Neuronal stem cell (in vitro differentiated cells): ENCODE measurements around the gene TMEM154.

Experiments used
- DNase-seq: peaks from one replicate; pipeline ENCODE4 v3.0.0-alpha.2; 2013; ENCODE audit warnings: low spot score
- H2AFZ ChIP-seq: one replicate; pipeline ENCODE4 v1.6.1; 2013; ENCODE audit warnings: mild to moderate bottlenecking, low read length, inconsistent platforms
- H2AK5ac ChIP-seq: 2 replicates; pipeline ENCODE4 v1.6.1; 2013; ENCODE audit warnings: low read depth, mild to moderate bottlenecking, inconsistent platforms, low read length, moderate library complexity, mixed read lengths
- H2BK120ac ChIP-seq: 2 replicates; pipeline ENCODE4 v1.6.1; 2013; ENCODE audit warnings: low read depth, mild to moderate bottlenecking, inconsistent platforms, low read length, moderate library complexity, mixed read lengths
- H2BK12ac ChIP-seq: one replicate; pipeline ENCODE4 v1.6.1; 2013; ENCODE audit warnings: low read length, inconsistent platforms
- H2BK15ac ChIP-seq: 2 replicates; pipeline ENCODE4 v1.6.1; 2013; ENCODE audit warnings: mild to moderate bottlenecking, low read length, inconsistent platforms, mixed read lengths
- H2BK5ac ChIP-seq: one replicate; pipeline ENCODE4 v1.6.1; 2013; ENCODE audit warnings: inconsistent platforms, mild to moderate bottlenecking, low read length, moderate library complexity
- H3K14ac ChIP-seq: one replicate; pipeline ENCODE4 v1.6.1; 2013; ENCODE audit warnings: low read length, inconsistent platforms
- H3K18ac ChIP-seq: 2 replicates; pipeline ENCODE4 v1.6.1; 2013; ENCODE audit warnings: low read length, inconsistent platforms
- H3K23ac ChIP-seq: 2 replicates; pipeline ENCODE4 v1.6.1; 2013; ENCODE audit warnings: low read depth, mild to moderate bottlenecking, mixed read lengths, low read length, inconsistent platforms; ENCODE audit not compliant: poor library complexity
- H3K27ac ChIP-seq: replicated peaks from 3 replicates; pipeline ENCODE4 v1.5.1; 2013; ENCODE audit warnings: low read length, inconsistent platforms
- H3K27me3 ChIP-seq, 3 experiments: 2 replicates each; pipeline ENCODE4 v1.6.1; 2013; ENCODE audit warnings: low read length in 3 of 3, mild to moderate bottlenecking in 2 of 3, inconsistent platforms in 1 of 3, low read depth in 1 of 3, mixed read lengths in 1 of 3, moderate library complexity in 1 of 3; ENCODE audit not compliant: control insufficient read depth in 3 of 3, insufficient read depth in 3 of 3
- H3K36me3 ChIP-seq, 2 donors: replicated peaks in 1 of 2; 2 replicates each; pipeline ENCODE4 v1.6.1; 2013; ENCODE audit warnings: low read length in 2 of 2; ENCODE audit not compliant: control insufficient read depth in 2 of 2, insufficient read depth in 2 of 2
- H3K4ac ChIP-seq: 2 replicates; pipeline ENCODE4 v1.6.1; 2013; ENCODE audit warnings: inconsistent platforms, mild to moderate bottlenecking, low read length, moderate library complexity
- H3K4me1 ChIP-seq, 2 donors: 1 replicate in 1 of 2; 2 replicates in 1 of 2; pipeline ENCODE4 v1.6.1; 2013; ENCODE audit warnings: low read length in 2 of 2, low read depth in 1 of 2; ENCODE audit not compliant: control insufficient read depth in 2 of 2, insufficient read depth in 1 of 2
- H3K4me2 ChIP-seq: one replicate; pipeline ENCODE4 v1.6.1; 2013; ENCODE audit warnings: mild to moderate bottlenecking, low read length, inconsistent platforms; ENCODE audit not compliant: insufficient read depth, poor library complexity, severe bottlenecking
- H3K4me3 ChIP-seq, 2 donors: 2 replicates each; pipeline ENCODE4 v1.5.1; 2013; ENCODE audit warnings: low read length in 2 of 2, mild to moderate bottlenecking in 2 of 2, inconsistent platforms in 1 of 2, moderate library complexity in 1 of 2
- H3K79me1 ChIP-seq: one replicate; pipeline ENCODE4 v1.6.1; 2013; ENCODE audit warnings: low read depth, mild to moderate bottlenecking, inconsistent platforms, low read length, moderate library complexity
- H3K9ac ChIP-seq: one replicate; pipeline ENCODE4 v1.6.1; 2013; ENCODE audit warnings: mild to moderate bottlenecking, low read depth, low read length, inconsistent platforms; ENCODE audit not compliant: poor library complexity
- H3K9me3 ChIP-seq, 2 donors: replicated peaks in 1 of 2; 2 replicates each; pipeline versions ENCODE3 to v1.6.1; 2013; ENCODE audit warnings: low read length in 2 of 2, mild to moderate bottlenecking in 2 of 2, inconsistent platforms in 1 of 2, low read depth in 1 of 2, mixed read lengths in 1 of 2, moderate library complexity in 1 of 2; ENCODE audit not compliant: control insufficient read depth in 2 of 2, insufficient read depth in 1 of 2
- H4K8ac ChIP-seq: one replicate; pipeline ENCODE4 v1.6.1; 2013; ENCODE audit warnings: low read depth, mild to moderate bottlenecking, inconsistent platforms, low read length, moderate library complexity
- H4K91ac ChIP-seq: one replicate; pipeline ENCODE4 v1.6.1; 2013; ENCODE audit warnings: low read length, low read depth, mild to moderate bottlenecking, inconsistent platforms; ENCODE audit not compliant: poor library complexity
- WGBS, 2 donors: extraction: QIAGEN DNeasy Blood & Tissue Kit; methylation state at CpG; one replicate each; pipeline ENCODE4 v1.1.7; 2013; ENCODE audit warnings: missing lambda C conversion rate in 2 of 2, mixed read lengths in 1 of 2; ENCODE audit not compliant: insufficient read length in 2 of 2, insufficient replicate concordance in 1 of 2; ENCODE audit errors: extremely low coverage in 2 of 2; 5-methylcytosine and 5-hydroxymethylcytosine counted together

TMEM154 gene

GRCh38 chr4:152581536-152582160, 98.1 kb downstream of the TMEM154 start:
- H2AFZ ChIP-seq: no peak overlapping the region
- no peak overlapping the region for H2BK120ac ChIP-seq
- H3K9ac ChIP-seq: no peak overlapping the region
- H2BK15ac ChIP-seq: no peak overlapping the region
- H3K4me1 ChIP-seq: peaks cover 0 to 1% of the 10 kb centered on the region in 2 donors
- H3K36me3 ChIP-seq: no peaks in the 10 kb centered on the region
- H3K27me3 ChIP-seq: peaks cover 0 to 8% (median 0%) of the 10 kb centered on the region in 3 experiments
- no peaks in the 10 kb centered on the region for H3K9me3 ChIP-seq
- H3K4me2 ChIP-seq: no peak overlapping the region
- no peak overlapping the region for H2BK12ac ChIP-seq
- H3K18ac ChIP-seq: no peak overlapping the region
- no peak overlapping the region for H2BK5ac ChIP-seq
- H4K91ac ChIP-seq: no peak overlapping the region
- H3K79me1 ChIP-seq: no peaks in the 10 kb centered on the region
- no peak overlapping the region for H3K4ac ChIP-seq
- H3K27ac ChIP-seq: no peak overlapping the region
- no peak overlapping the region for H2AK5ac ChIP-seq
- no peak overlapping the region for H3K4me3 ChIP-seq
- no peak overlapping the region for H4K8ac ChIP-seq
- H3K23ac ChIP-seq: no peak overlapping the region
- DNase-seq: no peak
- H3K14ac ChIP-seq: no peak overlapping the region
- no CpG with 5 or more reads among the region's 3 CpGs for WGBS, 2 donors

- Histone ChIP-seq H3K9me3 (no peaks in the 10 kb centered on the region), H3K36me3 (no peaks in the 10 kb centered on the region), H2AK5ac (no peak overlapping the region), H3K4me2 (no peak overlapping the region), H3K79me1 (no peaks in the 10 kb centered on the region), H3K9ac (no peak overlapping the region), H4K91ac (no peak overlapping the region), H3K4me3 (no peak overlapping the region), H2BK120ac (no peak overlapping the region), H3K23ac (no peak overlapping the region), H3K4ac (no peak overlapping the region), H2AFZ (no peak overlapping the region), H2BK5ac (no peak overlapping the region), H3K14ac (no peak overlapping the region), H2BK12ac (no peak overlapping the region), H3K27me3 (peaks cover 0 to 4% (median 0%) of the 10 kb centered on the region in 3 experiments), H3K18ac (no peak overlapping the region), H3K4me1 (no peaks in the 10 kb centered on the region), H3K27ac (no peak overlapping the region), H2BK15ac (no peak overlapping the region), H4K8ac (no peak overlapping the region)
- DNase-seq: no peak
- WGBS, 2 donors: no CpG with 5 or more reads among the region's 6 CpGs
These were observed 99.9 kb downstream of the TMEM154 start for GRCh38 chr4:152579916-152580315.

GRCh38 chr4:152579107-152579764, 100.6 kb downstream of the TMEM154 start:
- Histone ChIP-seq H3K79me1 (no peaks in the 10 kb centered on the region), H2BK120ac (no peak overlapping the region), H3K4me1 (peaks cover 0 to under 1% of the 10 kb centered on the region in 2 donors), H3K4me3 (no peak overlapping the region), H2BK15ac (no peak overlapping the region), H3K18ac (no peak overlapping the region), H3K4me2 (no peak overlapping the region), H3K27ac (no peak overlapping the region), H2AK5ac (no peak overlapping the region), H3K23ac (no peak overlapping the region), H3K27me3 (peaks cover 0 to 8% (median 0%) of the 10 kb centered on the region in 3 experiments), H3K9me3 (no peaks in the 10 kb centered on the region), H3K4ac (no peak overlapping the region), H4K8ac (no peak overlapping the region), H2BK12ac (no peak overlapping the region), H2AFZ (no peak overlapping the region), H4K91ac (no peak overlapping the region), H3K14ac (no peak overlapping the region), H3K9ac (no peak overlapping the region), H3K36me3 (no peaks in the 10 kb centered on the region), H2BK5ac (no peak overlapping the region)
- DNase-seq: no peak
- WGBS, 2 donors: no CpG with 5 or more reads among the region's 11 CpGs

GRCh38 chr4:152578670-152579069, 101.1 kb downstream of the TMEM154 start:
- no peak overlapping the region for H2BK120ac ChIP-seq
- H3K36me3 ChIP-seq: no peaks in the 10 kb centered on the region
- no peak overlapping the region for H3K18ac ChIP-seq
- no peak overlapping the region for H2AFZ ChIP-seq
- H2BK5ac ChIP-seq: no peak overlapping the region
- H3K9me3 ChIP-seq: no peaks in the 10 kb centered on the region
- H3K27me3 ChIP-seq: peaks cover 0 to 8% (median 0%) of the 10 kb centered on the region in 3 experiments
- no peak overlapping the region for H3K4me3 ChIP-seq
- no peak overlapping the region for H2AK5ac ChIP-seq
- H4K91ac ChIP-seq: no peak overlapping the region
- no peak overlapping the region for H3K23ac ChIP-seq
- no peak overlapping the region for H3K9ac ChIP-seq
- no CpG with 5 or more reads among the region's 1 CpG for WGBS, 2 donors
- no peak overlapping the region for H3K27ac ChIP-seq
- H3K4ac ChIP-seq: no peak overlapping the region
- H4K8ac ChIP-seq: no peak overlapping the region
- H2BK15ac ChIP-seq: no peak overlapping the region
- H2BK12ac ChIP-seq: no peak overlapping the region
- H3K79me1 ChIP-seq: no peaks in the 10 kb centered on the region
- peaks cover 0 to 5% of the 10 kb centered on the region in 2 donors for H3K4me1 ChIP-seq
- DNase-seq: no peak
- H3K14ac ChIP-seq: no peak overlapping the region
- no peak overlapping the region for H3K4me2 ChIP-seq
